Measurements from ENCODE around the gene VAV2.

Gene VAV2

DNA sequence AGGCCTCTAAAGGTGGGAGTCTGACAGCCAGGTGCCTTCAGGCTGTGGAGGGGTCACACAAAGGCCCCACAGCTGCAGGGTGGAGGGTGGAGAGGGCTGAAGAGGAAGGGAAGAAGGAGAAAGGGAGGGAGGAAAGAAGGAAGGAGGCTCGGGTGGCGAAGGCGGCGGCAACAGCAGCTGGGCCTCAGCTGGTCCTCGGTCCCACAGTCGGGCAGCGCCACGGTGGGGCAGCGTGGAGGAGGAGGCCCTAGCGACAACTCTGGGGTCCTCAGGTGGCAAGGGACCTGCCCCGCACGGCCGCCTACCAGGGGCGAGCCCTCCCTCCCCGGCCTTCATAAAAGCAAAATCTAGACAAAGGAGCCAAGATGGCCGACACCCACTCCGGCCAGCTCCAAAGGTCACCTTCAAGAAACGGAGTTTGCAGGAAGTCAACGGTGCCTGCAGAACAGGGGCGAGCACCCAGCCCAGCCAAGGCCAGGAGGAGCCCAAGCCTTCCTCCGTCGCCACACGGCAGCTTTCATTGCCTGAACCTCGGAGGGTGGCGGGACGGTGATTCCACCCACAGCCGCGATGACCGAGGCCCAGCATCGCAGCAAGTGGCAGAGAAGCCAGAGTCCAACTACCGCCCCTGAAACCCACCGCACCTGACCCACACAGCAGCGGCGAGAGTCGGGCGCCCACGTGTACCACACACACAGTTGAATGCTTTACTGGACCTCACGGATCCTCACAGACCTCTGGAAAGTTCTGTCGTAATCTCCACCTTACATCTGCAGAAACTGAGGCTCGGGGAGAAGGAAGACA is 98.7 kb downstream of the VAV2 start:
- no peak for DNase-seq (ENCODE audit: low read depth in 1 of 2, low spot score in 1 of 2)

DNA sequence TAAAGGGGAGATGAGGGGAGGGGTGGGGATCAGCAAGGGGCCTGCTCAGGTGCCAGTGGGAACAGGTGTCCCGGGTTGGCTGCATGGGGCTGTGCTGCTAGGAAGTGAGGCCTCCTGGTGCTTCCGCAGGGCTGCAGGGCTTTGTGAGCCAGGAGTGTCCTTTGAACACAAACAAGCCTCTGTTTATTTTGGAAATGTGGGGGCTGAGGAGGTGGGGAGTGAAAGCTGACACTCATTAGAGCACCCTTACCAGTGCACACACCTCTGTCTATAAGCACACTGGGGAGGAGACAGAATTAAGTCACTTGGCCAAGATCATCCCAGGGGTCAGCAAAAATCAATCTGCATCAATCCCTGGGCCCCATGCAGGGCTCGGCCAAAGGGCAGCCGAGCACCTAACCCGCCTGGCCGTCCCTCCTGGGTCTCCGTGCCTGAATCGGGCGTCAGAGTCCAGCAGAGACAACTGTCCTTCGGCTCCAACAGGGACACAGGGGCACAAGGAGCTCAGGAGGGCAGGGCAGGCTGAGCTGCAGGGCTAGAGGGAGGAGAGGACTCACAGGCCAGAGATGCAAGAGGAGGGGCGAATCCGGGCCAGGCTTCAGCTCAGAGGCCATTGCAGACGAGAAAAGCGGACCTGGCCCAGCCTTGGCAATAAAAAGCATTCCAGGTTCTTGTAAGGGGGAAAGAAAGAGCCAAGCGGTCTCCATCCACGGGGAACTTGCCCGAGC is 99.8 kb downstream of the VAV2 start:
- DNase-seq (ENCODE audit: low read depth in 1 of 2, low spot score in 1 of 2): no peak

DNA sequence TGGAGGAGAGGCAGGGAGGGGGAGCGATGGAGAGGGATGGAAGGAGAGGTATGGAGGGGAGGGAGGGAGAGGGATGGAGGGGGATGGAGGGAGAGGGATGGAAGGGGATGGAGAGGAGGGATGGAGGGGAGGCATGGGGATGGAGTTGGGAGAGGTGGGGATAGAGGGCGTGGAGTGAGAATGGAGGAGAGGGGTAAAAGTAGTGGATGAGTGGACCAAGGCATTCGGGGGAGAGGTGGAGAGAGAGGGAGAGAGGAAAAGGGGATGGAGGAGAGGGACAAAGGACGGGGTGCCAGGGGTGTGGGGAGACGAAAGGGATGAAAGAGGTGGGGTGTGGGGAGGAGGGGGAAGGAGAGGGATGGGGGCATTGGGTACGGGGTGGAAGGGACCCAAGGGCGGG is 100.4 kb downstream of the VAV2 start:
- DNase-seq (ENCODE audit: low read depth in 1 of 2, low spot score in 1 of 2): no peak

DNA sequence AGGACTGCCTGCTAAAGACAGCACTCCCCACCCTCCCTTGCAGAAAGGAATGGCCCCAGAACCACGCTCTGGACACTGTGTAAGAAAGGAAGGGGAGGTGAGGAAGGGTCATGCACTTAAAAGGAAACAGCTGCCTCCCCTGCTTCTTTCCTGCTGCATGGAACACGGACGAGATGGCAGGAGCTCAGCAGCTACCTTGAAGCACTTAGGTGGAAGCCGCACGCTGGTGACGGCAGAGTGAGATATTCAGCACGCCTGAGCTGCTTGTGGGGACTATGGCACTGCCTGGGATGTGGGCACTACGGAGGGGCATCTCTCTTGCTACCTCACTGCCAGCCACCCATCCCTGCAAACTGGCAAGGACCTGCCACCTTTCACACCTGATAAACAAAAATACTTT is 101.5 kb downstream of the VAV2 start:
- DNase-seq (ENCODE audit: low read depth in 1 of 2, low spot score in 1 of 2): no peak

DNA sequence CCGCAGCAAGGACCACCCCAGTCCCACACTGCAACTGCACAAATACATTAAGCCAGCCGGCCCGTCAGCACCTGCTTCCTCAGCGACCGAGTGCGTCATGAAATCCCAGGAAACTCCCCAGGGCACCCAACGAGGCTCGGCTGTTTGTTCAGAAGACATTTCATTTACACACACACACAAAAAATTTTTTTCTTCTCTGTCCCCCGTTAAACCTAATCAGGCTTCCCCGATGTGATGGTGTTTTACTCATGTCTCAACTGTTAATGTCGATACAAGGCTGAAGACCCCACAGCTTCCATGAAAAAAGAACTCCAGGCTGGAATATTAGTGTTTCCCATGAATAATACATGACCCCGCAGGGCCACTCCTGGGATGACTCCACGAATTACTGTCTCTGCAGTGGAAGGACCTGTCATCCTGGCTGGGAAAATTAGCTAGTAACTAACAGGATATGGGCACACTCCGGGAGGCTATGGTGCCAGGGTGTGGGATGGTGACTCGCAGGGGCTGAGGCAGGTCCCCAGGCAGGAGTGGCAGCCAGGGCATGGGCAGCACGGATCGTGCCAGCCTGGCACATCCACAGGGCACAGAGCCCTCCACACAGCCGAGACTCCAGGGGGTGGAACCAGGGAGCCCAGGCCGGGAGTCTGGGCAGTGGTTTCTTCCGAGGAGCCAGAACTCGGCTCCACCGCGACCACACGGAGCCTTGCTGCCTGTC is 102.4 kb downstream of the VAV2 start:
- no peak for DNase-seq (ENCODE audit: low read depth in 1 of 2, low spot score in 1 of 2)

DNA sequence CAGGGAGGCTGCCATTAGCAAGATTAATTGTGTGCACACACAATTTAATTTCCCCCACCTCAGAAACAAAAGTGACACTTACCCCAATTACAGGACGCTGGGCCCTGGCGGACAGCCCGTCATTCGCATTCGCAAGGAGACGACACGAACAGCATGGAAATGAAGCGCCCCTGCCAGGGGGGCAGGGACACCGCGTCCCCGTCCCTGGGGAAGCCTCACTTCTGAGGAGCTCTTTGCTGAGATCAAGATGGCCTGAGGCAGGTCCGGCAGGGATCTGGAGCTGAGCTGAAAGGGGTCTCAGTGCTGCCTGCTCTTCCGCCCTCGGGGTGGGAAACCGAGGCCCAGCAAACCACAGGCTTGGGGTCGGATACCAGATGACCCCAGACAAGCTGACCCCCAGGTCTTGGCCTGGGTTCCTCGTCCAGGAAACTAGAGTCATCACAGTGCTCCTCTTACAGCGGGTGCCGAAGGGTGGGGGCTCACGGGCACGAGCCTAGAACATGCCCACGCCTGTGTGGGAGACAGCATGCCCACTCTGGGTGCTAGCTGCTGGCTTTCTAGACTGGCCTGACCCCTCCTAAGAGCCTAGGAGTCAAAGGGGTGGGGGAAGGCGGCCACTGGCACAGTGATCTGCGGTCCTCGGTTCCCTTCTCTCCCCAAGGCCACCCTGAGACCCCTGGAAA is 103.2 kb downstream of the VAV2 start:
- no peak for DNase-seq (ENCODE audit: low read depth in 1 of 2, low spot score in 1 of 2)

DNA sequence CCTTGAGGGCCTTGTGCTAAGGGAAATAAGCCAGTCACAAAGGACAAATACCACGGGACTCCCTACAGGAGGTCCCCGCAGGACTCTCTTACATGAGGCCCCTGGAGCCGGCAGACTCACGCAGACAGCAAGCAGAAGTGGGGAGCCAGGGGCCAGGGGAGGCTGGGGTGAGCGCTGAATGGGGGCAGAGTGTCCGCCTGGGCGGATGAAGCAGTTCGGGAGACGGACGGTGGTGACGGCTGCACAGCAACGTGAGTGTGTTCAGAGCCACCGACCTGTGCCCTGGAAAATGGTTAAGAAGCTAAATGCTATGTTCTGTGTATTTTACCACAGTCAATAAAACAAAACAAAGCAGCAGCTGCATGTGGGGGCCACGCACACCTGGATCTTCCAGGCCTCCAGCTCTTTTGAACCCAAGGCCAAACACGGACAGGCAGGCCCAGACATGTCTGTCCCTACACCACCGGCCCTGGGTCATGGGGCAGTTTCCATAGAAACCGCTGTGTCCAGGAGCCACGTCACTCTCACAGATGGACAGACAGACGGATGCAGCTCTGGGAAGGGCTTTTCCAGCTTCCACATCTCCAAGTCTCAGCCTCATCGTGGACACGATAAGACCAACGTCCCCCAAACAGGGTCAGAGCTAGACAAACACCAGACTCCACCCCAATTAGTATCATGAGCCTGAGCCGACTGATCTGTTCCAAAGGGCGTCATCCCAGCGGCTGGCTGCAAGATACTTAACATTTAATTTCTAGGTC is 103.9 kb downstream of the VAV2 start:
- no peak for DNase-seq (ENCODE audit: low read depth in 1 of 2, low spot score in 1 of 2)

DNA sequence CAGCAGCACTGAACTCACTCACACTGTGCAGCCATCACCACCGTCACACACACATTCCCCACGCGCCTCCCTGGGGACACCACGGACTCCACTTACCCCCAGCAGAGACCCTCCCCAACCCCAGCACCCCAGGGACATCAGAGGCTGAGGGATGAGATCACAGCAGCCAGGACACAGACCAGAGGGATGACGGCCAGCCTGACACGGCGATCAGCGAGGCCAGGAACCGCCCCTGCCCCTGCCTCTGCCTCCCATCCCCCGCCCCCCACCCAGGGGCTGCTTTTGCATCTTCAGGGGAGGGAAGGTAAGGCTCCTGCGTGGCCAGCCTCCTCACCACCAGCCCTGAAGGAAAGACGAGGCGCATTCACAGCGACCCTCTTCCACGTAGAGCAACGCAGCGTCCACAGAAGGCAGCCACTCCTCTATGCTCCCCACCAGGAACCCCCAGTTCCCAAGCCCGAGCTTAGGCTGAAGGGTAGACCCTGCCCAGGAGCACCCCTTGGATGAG is 104.5 kb downstream of the VAV2 start:
- DNase-seq (ENCODE audit: low read depth in 1 of 2, low spot score in 1 of 2): no peak

DNA sequence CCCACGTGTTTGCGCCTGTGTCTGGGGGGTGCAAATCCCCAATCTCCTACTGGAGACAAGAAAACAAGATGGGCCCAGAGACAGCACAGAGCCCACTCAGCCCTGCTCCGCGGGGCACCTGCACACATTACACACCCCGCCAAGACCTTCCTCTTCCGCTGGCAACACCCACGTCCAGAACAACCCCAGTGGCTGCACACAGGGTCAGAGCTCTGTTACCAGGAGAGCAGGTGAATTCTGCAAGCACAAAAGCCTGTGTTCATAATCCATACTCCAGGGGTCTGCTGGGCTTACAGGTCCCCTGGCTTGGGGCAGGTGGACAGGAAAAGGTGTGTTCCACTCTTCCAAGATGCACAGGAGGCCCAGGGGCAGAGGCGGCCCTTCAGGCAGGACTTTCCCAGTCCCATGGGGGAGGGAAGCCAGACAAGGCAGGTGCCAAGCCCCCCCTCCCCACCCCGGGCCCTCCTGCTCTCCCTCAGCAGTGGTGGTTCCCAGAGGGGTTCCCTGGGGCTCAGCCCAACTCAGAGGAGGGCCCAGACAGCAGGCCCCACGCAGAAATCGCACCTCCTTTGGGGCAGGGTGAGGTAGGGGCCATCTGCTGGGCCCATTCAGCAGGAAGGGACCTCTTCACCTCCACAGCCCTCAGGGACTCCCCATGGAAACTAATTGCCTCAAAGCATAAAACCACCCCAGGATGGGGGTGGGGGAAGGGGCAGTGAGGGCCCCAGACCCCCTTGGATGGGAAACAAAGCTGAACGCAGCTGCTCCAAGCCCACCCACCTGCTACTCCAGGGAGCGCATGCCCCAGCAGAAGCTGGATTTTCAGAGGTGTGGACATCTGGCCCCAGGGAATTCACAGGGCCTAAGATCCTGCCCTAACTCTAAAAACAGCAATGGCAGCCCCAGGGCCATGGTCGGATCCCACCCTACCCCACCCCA is 105.3 kb downstream of the VAV2 start:
- DNase-seq (ENCODE audit: low read depth in 1 of 2, low spot score in 1 of 2): no peak

DNA sequence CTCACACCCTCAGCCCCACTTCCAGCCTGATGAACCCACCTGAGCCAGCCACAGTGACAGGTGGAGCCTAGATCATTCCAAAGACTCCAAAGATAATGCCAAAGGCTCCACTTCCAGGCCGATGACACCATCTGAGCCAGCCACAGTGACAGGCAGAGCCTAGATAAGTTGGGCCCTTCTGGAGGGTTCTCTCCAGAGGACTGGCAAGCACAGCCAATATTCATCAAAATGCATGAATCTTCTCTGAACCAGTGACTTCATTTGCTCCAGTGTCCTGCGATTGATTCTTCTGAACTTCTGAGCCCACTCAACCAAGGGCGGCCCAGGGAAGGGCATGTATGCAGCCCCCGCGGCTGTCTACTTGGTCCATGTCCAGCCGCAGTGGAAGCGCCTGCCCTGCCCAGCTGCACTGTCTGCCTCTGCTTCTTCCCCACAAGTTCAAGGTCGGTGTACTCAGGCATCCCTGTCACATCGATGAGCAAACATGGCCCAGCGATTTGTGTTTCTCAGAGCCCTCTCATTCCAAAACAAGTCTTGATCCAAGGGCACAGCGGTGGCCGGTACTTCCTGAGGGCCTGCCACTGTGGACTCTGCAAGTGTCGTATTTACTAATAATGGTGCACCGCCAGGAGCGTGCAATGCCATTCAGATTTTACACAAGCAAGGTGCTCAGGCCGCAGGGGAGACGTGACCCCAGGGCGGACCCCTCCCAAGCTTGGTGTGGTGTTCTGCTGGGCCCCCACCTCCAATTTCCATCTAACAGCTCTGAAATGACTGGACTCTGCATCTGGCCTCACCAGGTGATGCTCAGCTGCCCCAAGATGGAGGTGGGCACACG is 107.0 kb downstream of the VAV2 start:
- no peak for DNase-seq (ENCODE audit: low read depth in 1 of 2, low spot score in 1 of 2)

DNA sequence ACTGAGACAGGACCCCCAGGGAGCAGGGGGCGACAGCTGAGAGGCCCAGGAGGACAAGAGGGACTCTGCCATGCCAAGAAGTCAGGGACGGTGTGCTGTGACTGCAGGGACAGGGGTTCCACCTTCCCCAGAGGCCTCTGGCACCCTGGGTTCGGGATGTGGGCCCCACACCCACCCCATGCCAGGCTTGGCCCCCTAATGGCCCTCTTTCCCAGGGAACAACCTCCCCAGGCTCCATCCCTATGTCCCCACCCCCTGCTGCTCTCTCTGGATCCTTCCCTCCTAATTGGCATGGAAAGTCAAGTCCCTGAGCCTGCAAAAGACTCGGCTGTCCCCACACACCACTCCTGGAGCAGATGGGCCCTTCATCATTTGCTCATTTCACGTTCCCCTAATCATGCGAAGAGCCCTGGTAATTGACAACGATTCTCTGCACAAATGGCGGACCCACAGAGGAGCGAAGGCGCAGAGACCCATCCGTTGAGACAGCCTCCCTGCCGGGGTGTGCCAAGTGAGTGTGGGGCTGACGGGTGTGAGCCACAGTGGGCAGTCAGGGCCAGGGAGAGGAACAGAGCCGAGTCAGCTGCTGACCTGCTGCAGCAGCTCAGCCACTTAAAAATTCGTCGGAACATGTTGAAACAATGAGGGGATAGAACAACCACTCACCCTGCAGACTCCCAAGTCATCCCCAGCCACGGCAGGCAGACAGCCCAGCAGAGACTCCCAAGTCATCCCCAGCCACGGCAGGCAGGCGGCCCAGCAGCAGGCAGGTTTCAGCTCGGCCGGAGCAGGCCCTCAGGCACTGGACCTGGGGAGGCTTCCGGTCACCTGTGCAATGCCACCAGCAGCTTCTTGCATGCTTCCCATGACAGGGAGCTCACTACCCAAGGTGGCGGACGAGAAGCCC is 109.0 kb downstream of the VAV2 start:
- no peak for DNase-seq (ENCODE audit: low read depth in 1 of 2, low spot score in 1 of 2)

DNA sequence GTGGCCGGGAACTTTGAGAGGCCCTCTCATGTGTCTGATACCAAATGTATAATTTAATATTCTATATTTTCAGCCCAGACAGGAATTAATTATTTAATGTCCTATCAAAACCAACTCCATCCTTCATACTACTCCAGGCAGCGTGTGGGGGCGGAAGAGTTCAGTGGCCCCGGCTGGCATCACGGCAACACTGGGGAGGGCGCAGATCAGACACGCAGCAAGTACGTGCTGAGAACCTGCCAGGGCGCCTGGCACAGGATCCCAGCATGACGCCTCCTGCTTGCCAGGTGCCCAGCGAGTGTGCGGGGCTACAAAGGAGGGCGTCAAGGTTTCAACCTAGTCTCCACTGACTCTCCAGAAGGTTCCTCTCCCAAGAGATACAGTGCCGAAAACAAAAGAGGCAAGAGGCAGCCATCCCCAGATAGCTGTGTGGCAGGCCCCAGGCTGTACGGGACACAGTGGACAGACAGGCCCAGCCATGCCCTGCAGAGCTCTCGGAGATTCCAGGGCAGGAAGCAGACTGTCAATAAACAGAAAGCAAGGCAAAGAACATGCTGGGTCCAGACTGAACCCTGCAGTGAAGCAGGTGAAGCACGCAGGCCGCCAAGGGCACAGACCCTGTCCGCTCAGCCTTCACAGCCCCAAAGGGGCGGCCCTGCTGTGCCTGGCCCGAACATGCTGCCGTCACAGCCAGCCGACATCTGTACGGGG is 110.3 kb downstream of the VAV2 start:
- no peak for DNase-seq (ENCODE audit: low read depth in 1 of 2, low spot score in 1 of 2)

DNA sequence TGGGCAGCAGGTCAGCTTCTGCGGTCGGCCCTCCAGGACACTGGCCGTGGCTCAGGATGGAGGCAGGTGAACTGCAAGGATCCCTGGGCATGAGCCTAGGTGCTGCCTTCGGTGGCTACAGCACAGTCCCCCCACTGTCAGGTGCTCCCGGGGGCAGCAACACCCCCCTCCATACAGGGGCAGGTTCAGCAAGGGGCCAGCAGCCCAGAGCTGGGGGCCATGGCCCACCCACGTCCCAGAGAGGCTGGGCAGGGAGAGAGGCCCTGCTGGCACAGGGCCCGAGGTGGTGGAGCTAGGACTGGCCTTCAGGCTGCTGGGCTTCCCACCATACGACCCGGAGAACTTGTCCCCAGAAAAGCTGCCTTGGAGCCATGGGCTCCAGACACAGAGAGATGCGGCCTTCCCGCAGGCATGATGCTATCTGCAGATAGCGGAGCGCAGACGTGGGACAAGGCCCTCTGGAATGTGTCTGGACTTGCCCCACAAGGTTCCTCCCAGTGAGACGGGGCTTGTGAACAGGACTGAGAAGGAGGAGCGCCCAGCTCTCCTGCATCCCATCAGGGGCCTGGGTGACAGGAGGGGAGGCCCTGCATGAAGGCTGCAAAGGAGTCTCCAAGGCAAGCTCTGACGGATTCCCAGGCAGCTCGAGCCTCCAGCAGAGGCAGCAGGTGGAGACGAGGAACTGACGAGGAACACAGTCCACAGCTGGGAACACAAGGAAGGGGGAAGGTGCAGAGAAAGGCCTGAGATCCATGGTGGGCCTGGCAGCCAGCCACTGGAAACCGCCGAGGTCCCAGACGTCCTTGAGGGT is 111.1 kb downstream of the VAV2 start:
- no peak for DNase-seq (ENCODE audit: low read depth in 1 of 2, low spot score in 1 of 2)

DNA sequence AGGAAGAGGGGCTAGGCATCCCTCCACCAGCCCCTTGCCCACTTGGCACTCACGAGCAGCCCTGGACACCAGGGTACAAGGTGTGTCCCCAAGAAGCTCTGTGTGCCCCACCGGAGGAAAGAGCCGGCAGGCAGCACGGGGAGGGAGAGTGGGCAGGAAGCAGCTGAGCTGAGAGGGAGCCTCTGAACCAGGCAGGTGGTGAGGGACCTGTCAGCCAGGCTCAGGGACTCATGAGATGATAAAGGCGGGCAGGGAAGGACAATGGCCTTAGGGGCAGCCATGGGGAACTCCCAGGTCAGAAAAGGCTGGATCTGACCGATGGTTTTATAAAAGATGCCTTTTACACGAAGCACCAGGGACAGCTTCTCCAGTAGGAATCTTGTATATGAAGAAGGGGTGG is 112.0 kb downstream of the VAV2 start:
- DNase-seq (ENCODE audit: low read depth in 1 of 2, low spot score in 1 of 2): no peak

DNA sequence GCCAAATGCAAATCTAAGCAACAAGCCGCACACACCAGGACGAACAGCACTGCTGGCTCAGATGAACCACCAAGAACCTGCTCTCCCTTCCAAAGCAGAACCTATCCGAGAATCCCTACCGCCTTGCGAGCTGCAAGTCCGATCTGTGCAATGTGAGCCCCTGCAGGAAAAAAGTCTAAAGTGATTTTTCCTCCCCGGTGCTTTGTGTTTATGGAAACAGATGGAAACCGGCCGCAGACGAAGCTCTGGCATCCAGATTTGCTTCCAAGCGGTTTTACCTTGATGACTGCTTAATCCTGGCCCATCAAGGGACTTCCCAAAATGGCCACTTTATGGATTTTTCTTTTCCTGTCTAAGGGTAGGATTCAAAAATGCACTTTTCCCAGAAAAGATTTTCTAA is 112.5 kb downstream of the VAV2 start:
- no peak for DNase-seq (ENCODE audit: low read depth in 1 of 2, low spot score in 1 of 2)

DNA sequence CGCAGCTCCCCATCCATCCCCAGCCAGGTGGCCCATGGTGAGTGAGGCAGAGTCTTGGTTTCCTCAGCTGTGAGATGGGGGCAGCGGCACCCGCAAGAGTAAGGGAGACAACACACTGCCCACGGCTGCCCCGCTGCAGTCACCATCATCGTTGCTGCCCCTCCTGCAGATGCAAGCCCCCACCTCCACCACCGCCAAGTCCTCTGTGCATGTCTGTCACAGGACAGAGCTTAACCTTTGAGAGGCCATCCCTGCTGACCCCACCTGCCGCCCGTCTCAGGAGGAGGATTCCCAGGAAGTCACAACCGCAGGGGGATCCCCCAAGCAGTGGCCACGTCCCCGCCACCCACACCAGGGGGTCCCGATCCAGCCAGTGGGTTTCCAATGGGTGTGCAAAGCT is 113.7 kb downstream of the VAV2 start:
- DNase-seq (ENCODE audit: low read depth in 1 of 2, low spot score in 1 of 2): no peak

Measured in stimulated activated CD4-positive, alpha-beta T cell treated with anti-CD3 and anti-CD28 coated beads, Interleukin-15, amount 100 ng/mL, for 1 hour (primary cell).